Measurements from ENCODE around the gene LMO4. TPM values are rescaled to one million over a fixed set of nuclear protein-coding genes. Genes with fewer than 3 reads are reported as not detected.

The LMO4 gene
- total RNA-seq, 1 experiment from 2014 or later: 88.9 TPM

- TF ChIP-seq, protein P1, sequence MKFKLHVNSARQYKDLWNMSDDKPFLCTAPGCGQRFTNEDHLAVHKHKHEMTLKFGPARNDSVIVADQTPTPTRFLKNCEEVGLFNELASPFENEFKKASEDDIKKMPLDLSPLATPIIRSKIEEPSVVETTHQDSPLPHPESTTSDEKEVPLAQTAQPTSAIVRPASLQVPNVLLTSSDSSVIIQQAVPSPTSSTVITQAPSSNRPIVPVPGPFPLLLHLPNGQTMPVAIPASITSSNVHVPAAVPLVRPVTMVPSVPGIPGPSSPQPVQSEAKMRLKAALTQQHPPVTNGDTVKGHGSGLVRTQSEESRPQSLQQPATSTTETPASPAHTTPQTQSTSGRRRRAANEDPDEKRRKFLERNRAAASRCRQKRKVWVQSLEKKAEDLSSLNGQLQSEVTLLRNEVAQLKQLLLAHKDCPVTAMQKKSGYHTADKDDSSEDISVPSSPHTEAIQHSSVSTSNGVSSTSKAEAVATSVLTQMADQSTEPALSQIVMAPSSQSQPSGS (CRISPR knock-in tag; IDR thresholded peaks at IDR 0.05; ENCODE audit: borderline replicate concordance, low read depth): no peak
These were observed 10.5 kb upstream of the LMO4 start (continued) for GRCh38 chr1:87318056-87318650.

GRCh38 chr1:87318806-87319205 is 9.9 kb upstream of the LMO4 start:
- TF ChIP-seq ATF6 (CRISPR knock-in tag; IDR thresholded peaks at IDR 0.05) (no peak), ZNF532 (CRISPR knock-in tag; IDR thresholded peaks at IDR 0.05; ENCODE audit: borderline replicate concordance) (no peak), RELA (CRISPR knock-in tag; IDR thresholded peaks at IDR 0.05; ENCODE audit: borderline replicate concordance) (no peak), RORB (CRISPR knock-in tag; IDR thresholded peaks at IDR 0.05) (no peak), GTF2I (CRISPR knock-in tag; conservative IDR thresholded peaks at IDR 0.05) (no peak), PRDM15 (CRISPR knock-in tag; IDR thresholded peaks at IDR 0.05) (no peak), ZNF219 (CRISPR knock-in tag; IDR thresholded peaks at IDR 0.05; ENCODE audit: borderline replicate concordance) (no peak), ZNF263 (CRISPR knock-in tag; IDR thresholded peaks at IDR 0.05; ENCODE audit: low read depth) (no peak), CREM (CRISPR knock-in tag; IDR thresholded peaks at IDR 0.05) (no peak), FOXK1 (CRISPR knock-in tag; IDR thresholded peaks at IDR 0.05) (no peak)
- TF ChIP-seq, protein P2, sequence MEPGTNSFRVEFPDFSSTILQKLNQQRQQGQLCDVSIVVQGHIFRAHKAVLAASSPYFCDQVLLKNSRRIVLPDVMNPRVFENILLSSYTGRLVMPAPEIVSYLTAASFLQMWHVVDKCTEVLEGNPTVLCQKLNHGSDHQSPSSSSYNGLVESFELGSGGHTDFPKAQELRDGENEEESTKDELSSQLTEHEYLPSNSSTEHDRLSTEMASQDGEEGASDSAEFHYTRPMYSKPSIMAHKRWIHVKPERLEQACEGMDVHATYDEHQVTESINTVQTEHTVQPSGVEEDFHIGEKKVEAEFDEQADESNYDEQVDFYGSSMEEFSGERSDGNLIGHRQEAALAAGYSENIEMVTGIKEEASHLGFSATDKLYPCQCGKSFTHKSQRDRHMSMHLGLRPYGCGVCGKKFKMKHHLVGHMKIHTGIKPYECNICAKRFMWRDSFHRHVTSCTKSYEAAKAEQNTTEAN (CRISPR knock-in tag; IDR thresholded peaks at IDR 0.05): no peak
- Mint-ChIP-seq H3K4me3 (no peak overlapping the region), H3K4me1 (no peaks in the 10 kb centered on the region), H3K36me3 (no peaks in the 10 kb centered on the region), H3K9me3 (no peaks in the 10 kb centered on the region), H3K27ac (no peak overlapping the region), H3K27me3 (ENCODE audit: low read depth) (no peaks in the 10 kb centered on the region)
- ChIA-PET CTCF (no interaction called here), POLR2A (no interaction called here)
- DNase-seq (ENCODE audit: low spot score): no peak
- no peak for ATAC-seq

All from WTC11 (cell line).